GM12874 (cell line): ENCODE data around the gene LENG1.

ENCODE experiments used
- TF ChIP-seq, protein P1 (sequence below): IDR thresholded peaks from 2 replicates; pipeline ENCODE4 v1.5.1; 2011; ENCODE audit warnings: low read depth, mild to moderate bottlenecking, control low read depth, low read length, moderate library complexity; ENCODE audit not compliant: insufficient read depth

Gene LENG1

DNA sequence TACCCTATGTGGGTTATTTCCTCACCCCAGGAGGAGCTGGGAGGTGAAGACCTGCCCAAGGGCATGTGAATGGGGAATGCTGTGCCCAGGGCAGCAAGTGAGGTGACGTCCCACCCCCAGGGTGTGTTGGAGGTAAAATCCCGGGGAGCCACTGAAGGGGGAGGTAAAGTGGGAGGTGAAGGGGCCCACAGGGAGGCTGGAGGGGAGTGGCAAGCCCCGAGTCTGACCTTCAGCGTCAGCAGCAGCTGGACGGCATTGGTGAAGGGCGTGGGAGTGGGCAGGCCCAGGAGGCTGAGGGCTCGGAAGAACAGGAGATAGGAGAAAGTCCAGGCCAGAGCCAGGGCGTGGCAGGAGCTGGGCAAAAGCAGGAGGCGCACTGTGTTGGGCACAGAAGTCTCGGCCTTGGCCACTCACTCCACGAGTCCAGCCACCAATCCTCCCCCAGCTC lies 27.4 kb upstream of the LENG1 start:
- TF ChIP-seq, protein P1, sequence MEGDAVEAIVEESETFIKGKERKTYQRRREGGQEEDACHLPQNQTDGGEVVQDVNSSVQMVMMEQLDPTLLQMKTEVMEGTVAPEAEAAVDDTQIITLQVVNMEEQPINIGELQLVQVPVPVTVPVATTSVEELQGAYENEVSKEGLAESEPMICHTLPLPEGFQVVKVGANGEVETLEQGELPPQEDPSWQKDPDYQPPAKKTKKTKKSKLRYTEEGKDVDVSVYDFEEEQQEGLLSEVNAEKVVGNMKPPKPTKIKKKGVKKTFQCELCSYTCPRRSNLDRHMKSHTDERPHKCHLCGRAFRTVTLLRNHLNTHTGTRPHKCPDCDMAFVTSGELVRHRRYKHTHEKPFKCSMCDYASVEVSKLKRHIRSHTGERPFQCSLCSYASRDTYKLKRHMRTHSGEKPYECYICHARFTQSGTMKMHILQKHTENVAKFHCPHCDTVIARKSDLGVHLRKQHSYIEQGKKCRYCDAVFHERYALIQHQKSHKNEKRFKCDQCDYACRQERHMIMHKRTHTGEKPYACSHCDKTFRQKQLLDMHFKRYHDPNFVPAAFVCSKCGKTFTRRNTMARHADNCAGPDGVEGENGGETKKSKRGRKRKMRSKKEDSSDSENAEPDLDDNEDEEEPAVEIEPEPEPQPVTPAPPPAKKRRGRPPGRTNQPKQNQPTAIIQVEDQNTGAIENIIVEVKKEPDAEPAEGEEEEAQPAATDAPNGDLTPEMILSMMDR, result no peak

DNA sequence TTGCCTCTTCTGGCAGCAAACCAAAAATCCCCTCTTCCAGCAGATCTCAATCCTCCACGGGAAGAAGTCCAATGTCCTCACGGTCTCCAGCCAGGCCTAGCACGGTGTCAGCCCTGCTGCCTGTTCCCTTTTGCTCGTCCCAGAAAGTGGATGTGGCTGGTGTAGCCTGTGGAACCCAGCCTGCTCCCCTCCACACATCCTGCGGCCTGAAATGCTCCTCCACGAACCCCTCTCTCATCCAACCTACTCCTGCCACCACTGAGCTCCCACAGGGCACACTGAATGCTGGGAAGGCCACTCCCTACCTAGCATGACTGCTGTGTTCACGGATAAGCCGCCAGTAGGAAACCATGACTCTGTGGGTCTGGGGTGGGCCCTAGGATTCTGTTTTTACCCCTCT lies 26.8 kb upstream of the LENG1 start:
- TF ChIP-seq, protein P1, result no peak

- TF ChIP-seq, protein P1, result no peak
Measured at GRCh38 chr19:54183431-54183830, 23.9 kb upstream of the LENG1 start.

DNA sequence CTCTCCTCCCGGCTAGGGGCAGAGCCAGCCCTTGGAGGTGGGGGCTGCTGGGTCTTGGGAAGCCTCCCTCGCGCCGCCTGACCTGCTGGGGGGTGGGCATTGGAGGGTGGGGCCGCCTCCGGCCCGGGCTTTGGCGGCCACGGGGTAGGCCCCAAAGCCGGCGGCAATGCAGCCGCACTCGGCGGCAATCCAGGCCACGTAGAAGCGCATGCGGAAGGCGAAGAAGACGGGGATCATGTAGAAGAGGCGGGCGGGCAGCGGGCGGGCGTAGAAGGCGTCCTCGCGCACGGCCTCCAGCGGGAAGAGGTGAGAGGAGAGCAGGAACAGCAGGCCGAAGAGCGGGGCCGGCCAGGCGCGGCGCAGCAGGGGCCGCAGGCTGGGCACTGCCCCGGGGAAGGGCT lies 21.2 kb upstream of the LENG1 start:
- TF ChIP-seq, protein P1, result no peak

DNA sequence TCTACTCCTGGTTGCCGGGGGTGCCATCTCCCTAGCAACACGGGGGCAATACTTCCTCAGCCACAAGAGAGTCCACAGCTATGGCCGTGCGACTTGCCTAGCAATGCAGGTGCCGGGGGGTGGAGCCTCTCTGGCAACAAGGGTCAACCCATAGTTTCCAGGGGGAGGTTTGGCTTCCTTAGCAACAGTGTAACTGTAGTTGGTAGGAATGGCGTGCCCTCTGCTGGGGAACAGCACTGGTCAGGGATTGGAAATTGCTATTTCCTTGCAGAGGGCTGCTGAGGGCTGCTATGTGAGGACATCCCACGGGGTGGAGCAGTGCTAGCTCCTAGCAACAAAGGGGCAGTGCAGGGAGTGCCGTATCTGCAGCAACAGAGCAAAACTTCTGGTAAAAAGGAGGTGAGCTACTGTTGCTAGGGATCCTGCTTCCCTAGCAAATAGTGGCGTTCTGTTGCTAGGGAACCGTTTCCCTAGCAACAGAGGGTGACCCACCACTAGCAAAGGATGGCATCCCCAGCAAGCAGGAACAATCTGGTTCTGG lies 20.5 kb upstream of the LENG1 start:
- TF ChIP-seq, protein P1, result peak; percentile 46

- TF ChIP-seq, protein P1, result no peak
Measured at GRCh38 chr19:54179262-54179852, 19.8 kb upstream of the LENG1 start.

- TF ChIP-seq, protein P1, result no peak
Measured at GRCh38 chr19:54178581-54179261, 19.2 kb upstream of the LENG1 start.
